Type B pancreatic cell (in vitro differentiated cells): ENCODE measurements around the gene FAN1. TPM values are rescaled to one million over a fixed set of nuclear protein-coding genes. Genes with fewer than 3 reads are reported as not detected.

Experiments used
- DNase-seq: peaks from one replicate; pipeline ENCODE4 v3.0.0; 2021; ENCODE audit warnings: mixed read lengths; ENCODE audit not compliant: unreplicated experiment; ENCODE audit errors: extremely low spot score
- H3K27ac Mint-ChIP-seq: 2 replicates; pipeline ENCODE4 v1.8.0; 2021; ENCODE audit warnings: mild to moderate bottlenecking, mixed read lengths
- H3K27me3 Mint-ChIP-seq: 2 replicates; pipeline ENCODE4 v1.8.0; 2021; ENCODE audit warnings: mixed read lengths
- H3K36me3 Mint-ChIP-seq: 2 replicates; pipeline ENCODE4 v1.8.0; 2021; ENCODE audit warnings: mixed read lengths
- H3K4me1 Mint-ChIP-seq: one replicate; pipeline ENCODE4 v1.8.0; 2021; ENCODE audit warnings: mixed read lengths; ENCODE audit not compliant: unreplicated experiment
- H3K4me3 Mint-ChIP-seq: 2 replicates; pipeline ENCODE4 v1.8.0; 2021; ENCODE audit warnings: mild to moderate bottlenecking, mixed read lengths
- H3K9me3 Mint-ChIP-seq: 2 replicates; pipeline ENCODE4 v1.8.0; 2021; ENCODE audit warnings: mixed read lengths
- CTCF ChIP-seq: fragments of 200-600 bp; sonication (generic); conservative IDR thresholded peaks from 2 replicates; pipeline ENCODE4 v1.5.0; 2021; ENCODE audit warnings: antibody characterized with exemption, mild to moderate bottlenecking
- total RNA-seq: library from RNA; stranded (reverse); gene quantifications from 2 replicates; pipeline ENCODE4 v1.2.1, GENCODE V29; 2021; ENCODE audit warnings: low replicate concordance

FAN1 gene
- total RNA-seq, 1 donor from 2014 or later: 29.5 TPM

GRCh38 chr15:30974112-30974511 lies 70.4 kb downstream of the FAN1 start:
- Mint-ChIP-seq H3K27me3 (no peaks in the 10 kb centered on the region), H3K9me3 (no peaks in the 10 kb centered on the region), H3K36me3 (peaks cover 18% of the 10 kb centered on the region), H3K27ac (no peak overlapping the region), H3K4me1 (no peaks in the 10 kb centered on the region), H3K4me3 (no peak overlapping the region)
- DNase-seq: no peak
- TF ChIP-seq CTCF: no peak

GRCh38 chr15:30978328-30978727 lies 74.6 kb downstream of the FAN1 start:
- Mint-ChIP-seq H3K4me3 (no peak overlapping the region), H3K4me1 (no peaks in the 10 kb centered on the region), H3K36me3 (peaks cover 11% of the 10 kb centered on the region), H3K27me3 (no peaks in the 10 kb centered on the region), H3K27ac (no peak overlapping the region), H3K9me3 (no peaks in the 10 kb centered on the region)
- DNase-seq: no peak
- TF ChIP-seq CTCF: no peak

GRCh38 chr15:30979457-30979856 lies 75.7 kb downstream of the FAN1 start:
- DNase-seq: no peak
- Mint-ChIP-seq H3K27me3 (no peaks in the 10 kb centered on the region), H3K4me3 (no peak overlapping the region), H3K36me3 (peaks cover 8% of the 10 kb centered on the region), H3K9me3 (no peaks in the 10 kb centered on the region), H3K4me1 (peaks cover 1% of the 10 kb centered on the region), H3K27ac (no peak overlapping the region)
- TF ChIP-seq CTCF: no peak

- DNase-seq: no peak
- H3K27me3 Mint-ChIP-seq: no peaks in the 10 kb centered on the region
- H3K4me1 Mint-ChIP-seq: peaks cover 22% of the 10 kb centered on the region
- H3K4me3 Mint-ChIP-seq: no peak overlapping the region
- no peaks in the 10 kb centered on the region for H3K9me3 Mint-ChIP-seq
- H3K27ac Mint-ChIP-seq: no peak overlapping the region
- peaks cover 18% of the 10 kb centered on the region for H3K36me3 Mint-ChIP-seq
- no peak for TF ChIP-seq CTCF
Observed at GRCh38 chr15:30984118-30984517, 80.4 kb downstream of the FAN1 start.

- Mint-ChIP-seq H3K36me3 (peaks cover 18% of the 10 kb centered on the region), H3K4me3 (no peak overlapping the region), H3K27me3 (no peaks in the 10 kb centered on the region), H3K27ac (no peak overlapping the region), H3K9me3 (no peaks in the 10 kb centered on the region), H3K4me1 (peaks cover 22% of the 10 kb centered on the region)
- TF ChIP-seq CTCF: no peak
- DNase-seq: no peak
Observed at GRCh38 chr15:30984542-30984941, 80.8 kb downstream of the FAN1 start.

GRCh38 chr15:30985081-30985531 lies 81.4 kb downstream of the FAN1 start:
- no peak for TF ChIP-seq CTCF
- no peaks in the 10 kb centered on the region for H3K27me3 Mint-ChIP-seq
- no peak overlapping the region for H3K27ac Mint-ChIP-seq
- peaks cover 22% of the 10 kb centered on the region for H3K36me3 Mint-ChIP-seq
- H3K4me1 Mint-ChIP-seq: peaks cover 26% of the 10 kb centered on the region
- DNase-seq: no peak
- H3K9me3 Mint-ChIP-seq: no peaks in the 10 kb centered on the region
- H3K4me3 Mint-ChIP-seq: no peak overlapping the region
